Endothelial cell (in vitro differentiated cells): Measurements from ENCODE around the gene FRMD4A. TPM values are rescaled to one million over a fixed set of nuclear protein-coding genes. Genes with fewer than 3 reads are reported as not detected.
A peak's percentile ranks its signal among the peaks of the same experiment; 100 is the strongest.

ENCODE experiments used
- DNase-seq: peaks from one replicate; pipeline ENCODE4 v3.0.0; 2021; ENCODE audit warnings: low spot score
- H3K27ac Mint-ChIP-seq: one replicate; pipeline ENCODE4 v1.8.0; 2021; ENCODE audit warnings: mixed read lengths, inconsistent platforms; ENCODE audit not compliant: unreplicated experiment
- H3K27me3 Mint-ChIP-seq: one replicate; pipeline ENCODE4 v1.8.0; 2021; ENCODE audit warnings: mild to moderate bottlenecking, moderate library complexity, mixed read lengths, inconsistent platforms; ENCODE audit not compliant: unreplicated experiment
- H3K36me3 Mint-ChIP-seq: one replicate; pipeline ENCODE4 v1.8.0; 2021; ENCODE audit warnings: mild to moderate bottlenecking, low read depth, mixed read lengths, inconsistent platforms; ENCODE audit not compliant: unreplicated experiment
- H3K4me1 Mint-ChIP-seq: one replicate; pipeline ENCODE4 v1.8.0; 2021; ENCODE audit warnings: mild to moderate bottlenecking, mixed read lengths, inconsistent platforms; ENCODE audit not compliant: unreplicated experiment
- H3K4me3 Mint-ChIP-seq: one replicate; pipeline ENCODE4 v1.8.0; 2021; ENCODE audit warnings: mild to moderate bottlenecking, mixed read lengths, inconsistent platforms; ENCODE audit not compliant: unreplicated experiment
- H3K9me3 Mint-ChIP-seq: one replicate; pipeline ENCODE4 v1.8.0; 2021; ENCODE audit warnings: mixed read lengths, inconsistent platforms; ENCODE audit not compliant: unreplicated experiment
- CTCF ChIP-seq: fragments of 200-600 bp; sonication (generic); IDR thresholded peaks from one replicate; pipeline ENCODE4 v1.5.0; 2021; ENCODE audit warnings: antibody characterized with exemption; ENCODE audit not compliant: unreplicated experiment
- total RNA-seq: library from RNA; stranded (reverse); fragmentation: NEBNext Ultra II Directional; extraction: Animal tissue kit (Norgen Biotek cat#: 25700); gene quantifications from one replicate; pipeline ENCODE4 v1.2.1, GENCODE V29; 2021; ENCODE audit not compliant: unreplicated experiment

FRMD4A gene
- total RNA-seq, 1 donor from 2014 or later = 68.9 TPM

GRCh38 chr10:13908475-13908874 lies 422.2 kb downstream of the FRMD4A start:
- H3K9me3 Mint-ChIP-seq = no peaks in the 10 kb centered on the region
- no peak overlapping the region for H3K27ac Mint-ChIP-seq
- no peak for TF ChIP-seq CTCF
- no peak for DNase-seq
- H3K4me3 Mint-ChIP-seq = no peak overlapping the region
- peaks cover 10% of the 10 kb centered on the region for H3K4me1 Mint-ChIP-seq
- H3K36me3 Mint-ChIP-seq = peaks cover 6% of the 10 kb centered on the region
- H3K27me3 Mint-ChIP-seq = peaks cover 1% of the 10 kb centered on the region

DNA sequence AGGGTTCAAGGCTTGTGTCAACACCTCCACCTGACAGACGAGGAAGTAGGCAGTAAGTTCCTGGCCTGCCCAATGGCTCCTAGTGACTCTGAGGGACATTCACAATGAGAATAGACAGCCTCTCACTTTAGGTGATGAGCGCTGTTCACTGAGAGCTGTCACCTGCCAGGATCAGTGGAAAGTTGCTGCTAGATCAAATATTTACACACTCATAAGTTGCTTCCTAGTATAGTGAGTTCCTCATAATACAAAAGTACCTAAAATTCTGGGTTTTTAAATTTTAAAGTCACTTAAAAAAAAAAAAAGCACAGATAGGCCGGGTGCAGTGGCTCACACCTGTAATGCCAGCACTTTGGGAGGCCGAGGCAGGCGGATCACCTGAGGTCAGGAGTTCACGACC lies 423.2 kb downstream of the FRMD4A start:
- H3K9me3 Mint-ChIP-seq = no peaks in the 10 kb centered on the region
- peaks cover 10% of the 10 kb centered on the region for H3K4me1 Mint-ChIP-seq
- H3K27me3 Mint-ChIP-seq = peaks cover 1% of the 10 kb centered on the region
- no peak overlapping the region for H3K4me3 Mint-ChIP-seq
- H3K36me3 Mint-ChIP-seq = peaks cover 6% of the 10 kb centered on the region
- no peak overlapping the region for H3K27ac Mint-ChIP-seq
- no peak for DNase-seq
- no peak for TF ChIP-seq CTCF

- no peak overlapping the region for H3K4me3 Mint-ChIP-seq
- DNase-seq = no peak
These were observed 425.4 kb downstream of the FRMD4A start for GRCh38 chr10:13905281-13905680.

GRCh38 chr10:13904064-13904463 lies 426.7 kb downstream of the FRMD4A start:
- Mint-ChIP-seq H3K4me3 (no peak overlapping the region), H3K27me3 (peaks cover 1% of the 10 kb centered on the region), H3K4me1 (peaks cover 14% of the 10 kb centered on the region), H3K36me3 (peaks cover 4% of the 10 kb centered on the region), H3K9me3 (no peaks in the 10 kb centered on the region), H3K27ac (no peak overlapping the region)
- DNase-seq = no peak
- no peak for TF ChIP-seq CTCF

More at GRCh38 chr10:13905281-13905680, 425.4 kb downstream of the FRMD4A start:
- Mint-ChIP-seq H3K36me3 (peaks cover 6% of the 10 kb centered on the region), H3K27me3 (peaks cover 1% of the 10 kb centered on the region), H3K9me3 (no peaks in the 10 kb centered on the region), H3K4me1 (peaks cover 14% of the 10 kb centered on the region), H3K27ac (peak overlapping the region; percentile 70)
- TF ChIP-seq CTCF = no peak

DNA sequence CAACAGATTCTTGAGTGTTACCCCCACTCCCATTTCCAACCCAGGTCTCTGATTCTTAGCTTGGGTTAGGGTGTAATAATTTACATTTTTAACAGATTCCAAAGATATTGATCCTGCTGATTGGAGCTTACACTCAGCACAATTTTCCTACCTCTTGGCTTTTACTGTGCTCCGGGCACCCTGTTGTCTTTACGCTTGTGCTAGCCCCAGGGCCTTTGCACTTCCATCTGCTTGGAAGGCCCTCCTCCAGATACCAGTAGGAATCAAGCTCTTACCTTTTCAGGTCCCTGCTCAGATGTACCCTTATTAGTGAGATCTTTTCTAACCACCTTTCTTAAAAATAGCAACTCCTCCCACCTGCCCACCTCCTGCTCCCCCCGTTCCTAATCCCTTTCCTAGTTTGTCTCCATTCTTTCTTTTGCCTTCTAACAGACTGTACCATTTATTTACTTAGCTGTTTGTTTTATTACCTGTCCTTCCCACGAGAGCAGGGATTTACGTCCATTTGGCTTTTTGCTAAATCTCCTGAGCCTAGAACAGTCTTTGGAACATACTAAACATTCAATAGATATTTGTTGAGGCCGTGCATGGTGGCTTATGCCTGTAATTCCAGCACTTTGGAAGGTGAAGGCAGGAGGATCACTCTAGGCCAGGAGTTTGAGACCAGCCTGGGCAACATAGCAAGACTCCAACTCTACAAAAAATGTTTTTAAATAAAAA lies 427.7 kb downstream of the FRMD4A start:
- H3K36me3 Mint-ChIP-seq = no peaks in the 10 kb centered on the region
- H3K9me3 Mint-ChIP-seq = no peaks in the 10 kb centered on the region
- no peaks in the 10 kb centered on the region for H3K27me3 Mint-ChIP-seq
- no peak for TF ChIP-seq CTCF
- H3K4me1 Mint-ChIP-seq = peaks cover 14% of the 10 kb centered on the region
- no peak overlapping the region for H3K27ac Mint-ChIP-seq
- DNase-seq = no peak
- H3K4me3 Mint-ChIP-seq = no peak overlapping the region
